ENCODE data around the gene ARHGAP22.
A peak's percentile ranks its signal among the peaks of the same experiment; 100 is the strongest.

ARHGAP22 gene

GRCh38 chr10:48501787-48502771 lies 102.8 kb downstream of the ARHGAP22 start:
- H3K27me3 ChIP-seq (ENCODE audit: control insufficient read depth, insufficient read depth, low read length), result no peaks in the 10 kb centered on the region
- no peak overlapping the region for H3K9ac ChIP-seq (ENCODE audit: low read depth, low read length)
- no peaks in the 10 kb centered on the region for H3K9me3 ChIP-seq (replicated peaks; ENCODE audit: low read length)
- H3K4me2 ChIP-seq (ENCODE audit: low read length), result no peak overlapping the region
- H3K36me3 ChIP-seq (ENCODE audit: insufficient read depth, low read length), result peaks cover 33% of the 10 kb centered on the region
- peaks cover 12% of the 10 kb centered on the region for H3K4me1 ChIP-seq (ENCODE audit: control insufficient read depth, insufficient read depth, low read length)
- H3K4me3 ChIP-seq (ENCODE audit: low read length), result no peak overlapping the region

GRCh38 chr10:48501226-48501625 lies 103.6 kb downstream of the ARHGAP22 start:
- Histone ChIP-seq H3K9ac (ENCODE audit: low read depth, low read length) (no peak overlapping the region), H3K4me1 (ENCODE audit: control insufficient read depth, insufficient read depth, low read length) (peaks cover 21% of the 10 kb centered on the region), H3K36me3 (ENCODE audit: insufficient read depth, low read length) (peaks cover 41% of the 10 kb centered on the region), H3K4me2 (ENCODE audit: low read length) (no peak overlapping the region), H3K9me3 (replicated peaks; ENCODE audit: low read length) (no peaks in the 10 kb centered on the region), H3K4me3 (ENCODE audit: low read length) (no peak overlapping the region), H3K27me3 (ENCODE audit: control insufficient read depth, insufficient read depth, low read length) (no peaks in the 10 kb centered on the region)

DNA sequence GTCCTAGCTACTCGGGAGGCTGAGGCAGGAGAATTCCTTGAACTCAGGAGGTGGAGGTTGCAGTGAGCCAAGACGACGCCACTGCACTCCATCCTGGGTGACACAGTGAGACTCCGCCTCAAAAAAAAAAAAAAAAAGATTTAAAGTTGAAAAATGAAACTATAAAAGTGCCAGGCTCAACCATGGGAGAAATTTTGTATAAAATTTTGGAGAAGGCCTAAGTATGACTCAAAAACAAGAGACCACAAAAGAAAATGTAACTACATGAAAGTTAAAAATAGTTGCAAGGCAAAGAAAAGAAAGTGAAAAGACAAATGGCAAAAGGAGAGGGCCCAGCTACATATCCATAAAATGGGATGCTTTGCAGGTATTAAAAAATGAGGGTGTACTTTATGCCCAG lies 104.1 kb downstream of the ARHGAP22 start:
- Histone ChIP-seq H3K4me3 (ENCODE audit: low read length) (no peak overlapping the region), H3K9ac (ENCODE audit: low read depth, low read length) (no peak overlapping the region), H3K4me1 (ENCODE audit: control insufficient read depth, insufficient read depth, low read length) (peaks cover 25% of the 10 kb centered on the region)

GRCh38 chr10:48498940-48499510 lies 105.8 kb downstream of the ARHGAP22 start:
- no peaks in the 10 kb centered on the region for H3K27me3 ChIP-seq (ENCODE audit: control insufficient read depth, insufficient read depth, low read length)
- H3K4me2 ChIP-seq (ENCODE audit: low read length), result no peak overlapping the region
- H3K4me1 ChIP-seq (ENCODE audit: control insufficient read depth, insufficient read depth, low read length), result peaks cover 27% of the 10 kb centered on the region
- no peak overlapping the region for H3K4me3 ChIP-seq (ENCODE audit: low read length)
- H3K36me3 ChIP-seq (ENCODE audit: insufficient read depth, low read length), result peaks cover 44% of the 10 kb centered on the region
- H3K9me3 ChIP-seq (replicated peaks; ENCODE audit: low read length), result no peaks in the 10 kb centered on the region
- no peak overlapping the region for H3K9ac ChIP-seq (ENCODE audit: low read depth, low read length)

More for the DNA sequence above, 104.1 kb downstream of the ARHGAP22 start:
- peaks cover 41% of the 10 kb centered on the region for H3K36me3 ChIP-seq (ENCODE audit: insufficient read depth, low read length)
- no peaks in the 10 kb centered on the region for H3K9me3 ChIP-seq (replicated peaks; ENCODE audit: low read length)
- H3K27me3 ChIP-seq (ENCODE audit: control insufficient read depth, insufficient read depth, low read length), result no peaks in the 10 kb centered on the region
- H3K4me2 ChIP-seq (ENCODE audit: low read length), result no peak overlapping the region

- no peaks in the 10 kb centered on the region for H3K27me3 ChIP-seq (ENCODE audit: control insufficient read depth, insufficient read depth, low read length)
- peaks cover 27% of the 10 kb centered on the region for H3K4me1 ChIP-seq (ENCODE audit: control insufficient read depth, insufficient read depth, low read length)
- H3K4me2 ChIP-seq (ENCODE audit: low read length), result peak overlapping the region; percentile 47
- no peak overlapping the region for H3K4me3 ChIP-seq (ENCODE audit: low read length)
- no peak overlapping the region for H3K9ac ChIP-seq (ENCODE audit: low read depth, low read length)
- H3K9me3 ChIP-seq (replicated peaks; ENCODE audit: low read length), result no peaks in the 10 kb centered on the region
- peaks cover 45% of the 10 kb centered on the region for H3K36me3 ChIP-seq (ENCODE audit: insufficient read depth, low read length)
Measured at GRCh38 chr10:48497780-48498770, 106.8 kb downstream of the ARHGAP22 start.

DNA sequence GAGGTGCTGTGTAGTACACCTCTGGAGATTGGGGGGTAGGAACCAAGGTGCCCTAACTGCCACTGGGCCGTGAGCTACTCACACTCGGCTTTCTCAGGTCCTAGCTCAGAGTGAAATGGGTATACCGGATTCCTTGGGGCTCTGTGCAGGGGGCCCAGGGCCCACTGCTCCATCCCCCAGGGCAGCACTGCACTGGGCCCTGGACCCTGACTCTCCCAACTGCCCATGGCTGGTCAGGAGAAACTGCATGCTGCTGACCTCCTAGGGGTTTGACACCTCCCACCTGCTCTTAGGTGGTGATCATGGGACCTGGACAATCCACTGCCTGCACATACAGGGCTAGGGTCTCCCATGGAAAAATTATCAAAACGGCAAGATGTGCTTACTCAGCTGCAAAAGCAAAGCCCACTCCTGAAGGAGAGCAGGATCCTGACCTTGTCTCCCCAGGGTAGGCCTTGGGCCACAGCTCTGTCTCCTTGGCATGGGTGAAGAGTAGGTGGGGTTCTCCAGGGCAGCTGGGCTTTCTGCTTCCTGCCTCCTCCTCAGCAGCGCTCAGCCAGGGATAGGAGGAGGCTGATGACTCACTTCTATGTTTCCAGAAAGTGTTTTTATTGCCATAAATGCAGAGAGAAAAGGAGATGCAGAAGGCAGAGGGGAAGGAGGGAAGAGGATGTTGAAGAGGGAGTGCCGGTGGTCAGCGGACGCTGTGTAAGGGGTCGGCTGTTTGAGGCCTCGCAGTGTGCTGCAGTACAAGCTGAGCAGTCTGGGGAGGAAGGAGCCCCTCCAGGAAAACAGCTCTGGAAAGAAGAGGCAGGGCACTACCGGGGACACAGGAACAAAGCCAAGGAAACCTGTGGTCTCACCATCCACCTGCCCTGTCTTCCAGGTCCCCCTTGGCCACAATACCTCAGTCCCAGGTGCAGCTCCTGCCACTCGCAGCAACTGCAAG lies 107.8 kb downstream of the ARHGAP22 start:
- Histone ChIP-seq H3K9me3 (replicated peaks; ENCODE audit: low read length) (no peaks in the 10 kb centered on the region), H3K4me1 (ENCODE audit: control insufficient read depth, insufficient read depth, low read length) (peaks cover 27% of the 10 kb centered on the region), H3K27me3 (ENCODE audit: control insufficient read depth, insufficient read depth, low read length) (no peaks in the 10 kb centered on the region), H3K4me3 (ENCODE audit: low read length) (no peak overlapping the region), H3K9ac (ENCODE audit: low read depth, low read length) (no peak overlapping the region), H3K4me2 (ENCODE audit: low read length) (peak overlapping the region; percentile 47), H3K36me3 (ENCODE audit: insufficient read depth, low read length) (peaks cover 41% of the 10 kb centered on the region)

DNA sequence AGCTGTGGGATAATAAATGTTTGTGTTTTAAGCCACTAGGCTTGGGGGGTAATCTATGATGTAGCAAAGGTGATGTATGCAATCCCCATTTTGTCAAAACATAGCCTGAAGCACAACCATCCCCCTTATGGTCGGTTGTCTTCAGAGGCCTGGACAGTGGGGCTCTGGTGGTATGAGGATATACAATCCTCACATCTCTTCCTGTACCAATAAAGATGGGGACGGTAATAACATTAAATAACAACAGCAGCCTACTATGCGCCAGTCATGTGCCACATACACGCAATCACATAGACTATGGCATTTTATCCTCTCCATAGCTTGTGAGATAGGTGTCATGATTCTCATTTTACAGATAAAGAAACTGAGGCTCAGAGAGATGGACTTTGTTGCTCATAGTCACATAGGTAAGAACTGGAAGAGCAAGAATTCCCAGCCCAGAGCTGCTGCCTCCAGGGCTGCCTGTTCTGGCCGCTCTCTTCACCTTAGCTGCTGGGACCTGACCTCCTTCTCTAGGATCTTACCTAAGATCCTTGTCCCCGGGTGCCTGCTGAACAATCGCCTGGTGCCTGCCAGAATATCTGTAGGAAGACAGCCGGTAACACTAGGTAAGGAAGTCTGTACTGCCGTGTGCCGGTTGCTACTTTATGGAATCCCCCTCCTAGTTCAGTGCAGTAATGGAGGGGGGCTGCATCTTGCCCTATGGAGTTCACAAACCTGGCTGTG lies 108.6 kb downstream of the ARHGAP22 start:
- peaks cover 27% of the 10 kb centered on the region for H3K4me1 ChIP-seq (ENCODE audit: control insufficient read depth, insufficient read depth, low read length)

GRCh38 chr10:48495282-48496045 lies 109.4 kb downstream of the ARHGAP22 start:
- H3K36me3 ChIP-seq (ENCODE audit: insufficient read depth, low read length), result peaks cover 42% of the 10 kb centered on the region
- no peak overlapping the region for H3K4me3 ChIP-seq (ENCODE audit: low read length)
- no peak overlapping the region for H3K4me2 ChIP-seq (ENCODE audit: low read length)
- no peak overlapping the region for H3K9ac ChIP-seq (ENCODE audit: low read depth, low read length)
- no peaks in the 10 kb centered on the region for H3K9me3 ChIP-seq (replicated peaks; ENCODE audit: low read length)
- H3K27me3 ChIP-seq (ENCODE audit: control insufficient read depth, insufficient read depth, low read length), result no peaks in the 10 kb centered on the region
- peaks cover 27% of the 10 kb centered on the region for H3K4me1 ChIP-seq (ENCODE audit: control insufficient read depth, insufficient read depth, low read length)

More for the DNA sequence above, 108.6 kb downstream of the ARHGAP22 start:
- peaks cover 40% of the 10 kb centered on the region for H3K36me3 ChIP-seq (ENCODE audit: insufficient read depth, low read length)
- H3K9me3 ChIP-seq (replicated peaks; ENCODE audit: low read length), result no peaks in the 10 kb centered on the region
- no peaks in the 10 kb centered on the region for H3K27me3 ChIP-seq (ENCODE audit: control insufficient read depth, insufficient read depth, low read length)
- H3K4me3 ChIP-seq (ENCODE audit: low read length), result no peak overlapping the region
- H3K9ac ChIP-seq (ENCODE audit: low read depth, low read length), result no peak overlapping the region
- no peak overlapping the region for H3K4me2 ChIP-seq (ENCODE audit: low read length)

DNA sequence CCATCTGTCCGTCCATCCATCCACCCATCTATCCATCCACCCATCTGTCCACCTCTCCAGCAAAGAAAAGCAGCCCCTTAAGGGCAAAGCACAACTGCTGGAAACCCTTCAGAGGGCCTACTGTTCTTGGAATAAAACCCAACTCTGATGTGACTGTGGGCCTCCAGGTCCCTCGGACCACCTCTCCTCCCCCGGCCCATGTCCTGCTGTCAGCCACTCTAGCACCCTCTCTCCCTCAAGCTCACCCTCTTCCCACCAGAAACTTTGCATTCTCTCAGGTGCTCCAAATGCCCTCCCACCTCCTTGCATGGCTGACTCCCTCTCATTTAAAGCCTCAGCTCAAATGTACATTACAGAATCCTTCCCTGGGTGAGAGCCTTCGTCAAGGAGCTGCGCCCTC lies 110.3 kb downstream of the ARHGAP22 start:
- H3K4me3 ChIP-seq (ENCODE audit: low read length), result no peak overlapping the region
- no peak overlapping the region for H3K9ac ChIP-seq (ENCODE audit: low read depth, low read length)
- peaks cover 48% of the 10 kb centered on the region for H3K36me3 ChIP-seq (ENCODE audit: insufficient read depth, low read length)
- peaks cover 27% of the 10 kb centered on the region for H3K4me1 ChIP-seq (ENCODE audit: control insufficient read depth, insufficient read depth, low read length)
- no peaks in the 10 kb centered on the region for H3K27me3 ChIP-seq (ENCODE audit: control insufficient read depth, insufficient read depth, low read length)
- no peaks in the 10 kb centered on the region for H3K9me3 ChIP-seq (replicated peaks; ENCODE audit: low read length)
- H3K4me2 ChIP-seq (ENCODE audit: low read length), result no peak overlapping the region
